ENCODE results near the gene PARM1.

The PARM1 gene
- 0 to 2.0 (median 0.17) reads per million in 9 experiments for total RNA-seq

- no peak for DNase-seq
- H3K36me3 Mint-ChIP-seq (ENCODE audit: insufficient read depth): peaks cover 4% of the 10 kb centered on the region
- peaks cover 30 to 75% of the 10 kb centered on the region in 2 donors for H3K27me3 Mint-ChIP-seq
- peaks cover 0 to 2% of the 10 kb centered on the region in 2 donors for H3K4me1 Mint-ChIP-seq (ENCODE audit: low read depth in 2 of 2)
- ATAC-seq (replicated peaks): peak; percentile 31
- peak within 1 kb of the TSS; percentile 29 to 53 for H3K4me3 Mint-ChIP-seq
- no peaks in the 10 kb centered on the region for H3K9me3 Mint-ChIP-seq
- no peak within 1 kb of the TSS for H3K27ac Mint-ChIP-seq
Observed at GRCh38 chr4:74932832-74933561, at the start of gene PARM1. PARM1 (plus strand) TSS chr4:74933116; CDS start chr4:74933328, 212 bp downstream.

GRCh38 chr4:74884266-74884665 is 48.6 kb upstream of the PARM1 start:
- ATAC-seq (replicated peaks) (no peak), DNase-seq (no peak)
- Mint-ChIP-seq H3K36me3 (ENCODE audit: insufficient read depth) (no peaks in the 10 kb centered on the region), H3K27me3 (peaks cover 0 to 9% of the 10 kb centered on the region in 2 donors), H3K9me3 (peaks cover 0 to 4% of the 10 kb centered on the region in 2 donors), H3K4me3 (no peak overlapping the region), H3K27ac (no peak overlapping the region), H3K4me1 (ENCODE audit: low read depth in 2 of 2) (no peaks in the 10 kb centered on the region)

GRCh38 chr4:74886484-74886883 is 46.4 kb upstream of the PARM1 start:
- no peak overlapping the region for H3K4me3 Mint-ChIP-seq
- H3K9me3 Mint-ChIP-seq: peaks cover 0 to 4% of the 10 kb centered on the region in 2 donors
- ATAC-seq (replicated peaks): no peak
- peaks cover 0 to 3% of the 10 kb centered on the region in 2 donors for H3K27me3 Mint-ChIP-seq
- DNase-seq: no peak
- H3K4me1 Mint-ChIP-seq (ENCODE audit: low read depth in 2 of 2): no peaks in the 10 kb centered on the region
- H3K27ac Mint-ChIP-seq: no peak overlapping the region
- H3K36me3 Mint-ChIP-seq (ENCODE audit: insufficient read depth): no peaks in the 10 kb centered on the region

GRCh38 chr4:74890341-74890740 is 42.6 kb upstream of the PARM1 start:
- ATAC-seq (replicated peaks) (no peak), DNase-seq (no peak)
- Mint-ChIP-seq H3K27me3 (no peaks in the 10 kb centered on the region), H3K27ac (no peak overlapping the region), H3K36me3 (ENCODE audit: insufficient read depth) (no peaks in the 10 kb centered on the region), H3K4me3 (no peak overlapping the region), H3K4me1 (ENCODE audit: low read depth in 2 of 2) (no peaks in the 10 kb centered on the region), H3K9me3 (no peaks in the 10 kb centered on the region)

GRCh38 chr4:74891037-74891436 is 41.9 kb upstream of the PARM1 start:
- DNase-seq: no peak
- no peaks in the 10 kb centered on the region for H3K36me3 Mint-ChIP-seq (ENCODE audit: insufficient read depth)
- no peaks in the 10 kb centered on the region for H3K27me3 Mint-ChIP-seq
- no peak for ATAC-seq (replicated peaks)
- no peak overlapping the region for H3K27ac Mint-ChIP-seq
- no peaks in the 10 kb centered on the region for H3K4me1 Mint-ChIP-seq (ENCODE audit: low read depth in 2 of 2)
- H3K9me3 Mint-ChIP-seq: no peaks in the 10 kb centered on the region
- no peak overlapping the region for H3K4me3 Mint-ChIP-seq

GRCh38 chr4:74893171-74893570 is 39.7 kb upstream of the PARM1 start:
- H3K27ac Mint-ChIP-seq: no peak overlapping the region
- ATAC-seq (replicated peaks): no peak
- H3K36me3 Mint-ChIP-seq (ENCODE audit: insufficient read depth): no peaks in the 10 kb centered on the region
- no peaks in the 10 kb centered on the region for H3K27me3 Mint-ChIP-seq
- H3K4me1 Mint-ChIP-seq (ENCODE audit: low read depth in 2 of 2): no peaks in the 10 kb centered on the region
- DNase-seq: no peak
- no peak overlapping the region for H3K4me3 Mint-ChIP-seq
- H3K9me3 Mint-ChIP-seq: no peaks in the 10 kb centered on the region

- H3K36me3 Mint-ChIP-seq (ENCODE audit: insufficient read depth): no peaks in the 10 kb centered on the region
- no peaks in the 10 kb centered on the region for H3K9me3 Mint-ChIP-seq
- H3K4me1 Mint-ChIP-seq (ENCODE audit: low read depth in 2 of 2): no peaks in the 10 kb centered on the region
- H3K4me3 Mint-ChIP-seq: no peak overlapping the region
- H3K27me3 Mint-ChIP-seq: no peaks in the 10 kb centered on the region
- no peak for ATAC-seq (replicated peaks)
- no peak for DNase-seq
- no peak overlapping the region for H3K27ac Mint-ChIP-seq
Observed at GRCh38 chr4:74896595-74896994, 36.3 kb upstream of the PARM1 start.

GRCh38 chr4:74897386-74897785 is 35.5 kb upstream of the PARM1 start:
- DNase-seq: no peak
- H3K4me3 Mint-ChIP-seq: no peak overlapping the region
- H3K36me3 Mint-ChIP-seq (ENCODE audit: insufficient read depth): no peaks in the 10 kb centered on the region
- H3K27ac Mint-ChIP-seq: no peak overlapping the region
- H3K4me1 Mint-ChIP-seq (ENCODE audit: low read depth in 2 of 2): no peaks in the 10 kb centered on the region
- H3K9me3 Mint-ChIP-seq: no peaks in the 10 kb centered on the region
- H3K27me3 Mint-ChIP-seq: no peaks in the 10 kb centered on the region
- no peak for ATAC-seq (replicated peaks)

- no peaks in the 10 kb centered on the region for H3K36me3 Mint-ChIP-seq (ENCODE audit: insufficient read depth)
Observed at GRCh38 chr4:74900862-74901261, 32.1 kb upstream of the PARM1 start.

GRCh38 chr4:74904509-74905065 is 28.3 kb upstream of the PARM1 start:
- ATAC-seq (replicated peaks) (no peak), DNase-seq (no peak)
- no peaks in the 10 kb centered on the region for H3K4me1 Mint-ChIP-seq (ENCODE audit: low read depth in 2 of 2)
- no peaks in the 10 kb centered on the region for H3K9me3 Mint-ChIP-seq
- H3K4me3 Mint-ChIP-seq: no peak overlapping the region
- no peaks in the 10 kb centered on the region for H3K36me3 Mint-ChIP-seq (ENCODE audit: insufficient read depth)
- H3K27me3 Mint-ChIP-seq: no peaks in the 10 kb centered on the region
- H3K27ac Mint-ChIP-seq: no peak overlapping the region

More at GRCh38 chr4:74900862-74901261, 32.1 kb upstream of the PARM1 start:
- DNase-seq (no peak), ATAC-seq (replicated peaks) (no peak)
- no peak overlapping the region for H3K4me3 Mint-ChIP-seq
- no peaks in the 10 kb centered on the region for H3K27me3 Mint-ChIP-seq
- H3K9me3 Mint-ChIP-seq: no peaks in the 10 kb centered on the region
- no peak overlapping the region for H3K27ac Mint-ChIP-seq
- no peaks in the 10 kb centered on the region for H3K4me1 Mint-ChIP-seq (ENCODE audit: low read depth in 2 of 2)

GRCh38 chr4:74906771-74907170 is 26.1 kb upstream of the PARM1 start:
- H3K4me3 Mint-ChIP-seq: no peak overlapping the region
- no peak for DNase-seq
- no peaks in the 10 kb centered on the region for H3K27me3 Mint-ChIP-seq
- H3K36me3 Mint-ChIP-seq (ENCODE audit: insufficient read depth): no peaks in the 10 kb centered on the region
- H3K9me3 Mint-ChIP-seq: no peaks in the 10 kb centered on the region
- H3K4me1 Mint-ChIP-seq (ENCODE audit: low read depth in 2 of 2): no peaks in the 10 kb centered on the region
- H3K27ac Mint-ChIP-seq: no peak overlapping the region
- no peak for ATAC-seq (replicated peaks)

GRCh38 chr4:74919783-74920182 is 13.1 kb upstream of the PARM1 start:
- Mint-ChIP-seq H3K4me1 (ENCODE audit: low read depth in 2 of 2) (no peaks in the 10 kb centered on the region), H3K27ac (no peak overlapping the region), H3K36me3 (ENCODE audit: insufficient read depth) (no peaks in the 10 kb centered on the region), H3K9me3 (peaks cover 2 to 7% of the 10 kb centered on the region in 2 donors), H3K27me3 (no peaks in the 10 kb centered on the region), H3K4me3 (no peak overlapping the region)
- no peak for DNase-seq
- no peak for ATAC-seq (replicated peaks)

- H3K36me3 Mint-ChIP-seq (ENCODE audit: insufficient read depth): no peaks in the 10 kb centered on the region
- no peaks in the 10 kb centered on the region for H3K4me1 Mint-ChIP-seq (ENCODE audit: low read depth in 2 of 2)
- H3K27me3 Mint-ChIP-seq: no peaks in the 10 kb centered on the region
- no peaks in the 10 kb centered on the region for H3K9me3 Mint-ChIP-seq
- no peak overlapping the region for H3K27ac Mint-ChIP-seq
- ATAC-seq (replicated peaks) (no peak), DNase-seq (no peak)
- no peak overlapping the region for H3K4me3 Mint-ChIP-seq
Observed at GRCh38 chr4:74920704-74921103, 12.2 kb upstream of the PARM1 start.

- no peaks in the 10 kb centered on the region for H3K36me3 Mint-ChIP-seq (ENCODE audit: insufficient read depth)
- H3K4me3 Mint-ChIP-seq: no peak overlapping the region
- H3K27ac Mint-ChIP-seq: no peak overlapping the region
- no peaks in the 10 kb centered on the region for H3K9me3 Mint-ChIP-seq
- H3K27me3 Mint-ChIP-seq: no peaks in the 10 kb centered on the region
- no peaks in the 10 kb centered on the region for H3K4me1 Mint-ChIP-seq (ENCODE audit: low read depth in 2 of 2)
- no peak for ATAC-seq (replicated peaks)
- no peak for DNase-seq
Observed at GRCh38 chr4:74921490-74921889, 11.4 kb upstream of the PARM1 start.
